Endothelial cell of umbilical vein (primary cell): ENCODE data around the gene AKAP12.

ENCODE experiments used
- EZH2 ChIP-seq: IDR thresholded peaks from 2 replicates; pipeline ENCODE4 v1.6.1; 2012; ENCODE audit warnings: borderline replicate concordance, low read depth, mild to moderate bottlenecking, moderate library complexity, low read length, inconsistent platforms; ENCODE audit not compliant: severe bottlenecking
- FOS ChIP-seq: IDR thresholded peaks from 2 replicates; pipeline ENCODE4 v1.6.1; 2011; ENCODE audit warnings: mild to moderate bottlenecking, low read length, moderate library complexity, borderline replicate concordance; ENCODE audit not compliant: insufficient read depth
- GATA2 ChIP-seq: IDR thresholded peaks from 2 replicates; pipeline ENCODE4 v1.7.0; 2011; ENCODE audit warnings: low read depth, mild to moderate bottlenecking, moderate library complexity, mixed read lengths, low read length; ENCODE audit not compliant: insufficient read length, insufficient read depth
- JUN ChIP-seq: IDR thresholded peaks from 2 replicates; pipeline ENCODE4 v1.6.1; 2011; ENCODE audit warnings: borderline replicate concordance, low read depth; ENCODE audit not compliant: insufficient read length, insufficient read depth
- POLR2A ChIP-seq: IDR thresholded peaks from 2 replicates; pipeline ENCODE4 v1.6.1; 2012; ENCODE audit warnings: low read depth, mild to moderate bottlenecking, control low read depth, low read length
- POLR2AphosphoS5 ChIP-seq: IDR thresholded peaks from 2 replicates; pipeline ENCODE4 v1.6.1; 2012; ENCODE audit warnings: low read depth, mild to moderate bottlenecking, control low read depth, low read length, moderate library complexity; ENCODE audit not compliant: insufficient read depth
- TF ChIP-seq, protein P1 (sequence below), 2 donors: IDR thresholded peaks; 1 replicate in 1 of 2; 2 replicates in 1 of 2; pipeline ENCODE4 v1.5.1; 2011; ENCODE audit warnings: low read length in 2 of 2, mild to moderate bottlenecking in 2 of 2, moderate library complexity in 2 of 2, control low read depth in 1 of 2, inconsistent platforms in 1 of 2, low read depth in 1 of 2; ENCODE audit not compliant: insufficient read depth in 1 of 2; ENCODE audit errors: extremely low read depth in 1 of 2

DNA sequence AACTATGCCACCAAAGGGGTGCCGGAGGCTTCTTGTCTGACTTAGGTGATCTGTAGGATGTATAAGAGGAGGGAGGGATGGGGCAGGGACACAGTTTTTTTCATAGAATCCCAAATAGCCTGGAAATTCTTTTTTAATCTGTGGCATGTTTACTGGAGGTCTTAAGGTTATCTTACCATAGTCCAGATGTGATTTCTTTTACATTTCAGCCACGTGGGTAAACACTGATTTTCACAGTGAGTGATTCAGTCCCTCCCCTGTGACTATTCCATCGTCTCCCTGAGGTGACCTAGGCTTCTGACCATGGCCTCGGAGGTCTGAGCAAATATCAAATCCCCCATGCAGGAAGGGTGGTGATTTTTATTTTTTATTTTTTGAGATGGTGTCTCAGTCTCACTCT, 67.7 kb downstream of the AKAP12 start:
- no peak for TF ChIP-seq JUN
- TF ChIP-seq, protein P1, sequence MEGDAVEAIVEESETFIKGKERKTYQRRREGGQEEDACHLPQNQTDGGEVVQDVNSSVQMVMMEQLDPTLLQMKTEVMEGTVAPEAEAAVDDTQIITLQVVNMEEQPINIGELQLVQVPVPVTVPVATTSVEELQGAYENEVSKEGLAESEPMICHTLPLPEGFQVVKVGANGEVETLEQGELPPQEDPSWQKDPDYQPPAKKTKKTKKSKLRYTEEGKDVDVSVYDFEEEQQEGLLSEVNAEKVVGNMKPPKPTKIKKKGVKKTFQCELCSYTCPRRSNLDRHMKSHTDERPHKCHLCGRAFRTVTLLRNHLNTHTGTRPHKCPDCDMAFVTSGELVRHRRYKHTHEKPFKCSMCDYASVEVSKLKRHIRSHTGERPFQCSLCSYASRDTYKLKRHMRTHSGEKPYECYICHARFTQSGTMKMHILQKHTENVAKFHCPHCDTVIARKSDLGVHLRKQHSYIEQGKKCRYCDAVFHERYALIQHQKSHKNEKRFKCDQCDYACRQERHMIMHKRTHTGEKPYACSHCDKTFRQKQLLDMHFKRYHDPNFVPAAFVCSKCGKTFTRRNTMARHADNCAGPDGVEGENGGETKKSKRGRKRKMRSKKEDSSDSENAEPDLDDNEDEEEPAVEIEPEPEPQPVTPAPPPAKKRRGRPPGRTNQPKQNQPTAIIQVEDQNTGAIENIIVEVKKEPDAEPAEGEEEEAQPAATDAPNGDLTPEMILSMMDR (IDR thresholded peaks at IDR 0.05; ENCODE audit: extremely low read depth in 1 of 2, insufficient read depth in 1 of 2, low read depth in 1 of 2, low read length in 2 of 2) = no peak
- TF ChIP-seq POLR2AphosphoS5 = no peak
- no peak for TF ChIP-seq EZH2
- TF ChIP-seq POLR2A = no peak
- TF ChIP-seq GATA2 = no peak
- TF ChIP-seq FOS = no peak
